BLaER1 treated with 17β-estradiol and CSF1 and Interleukin-3, amounts not matched to agents 10 nM and 100 nM (cell line): ENCODE measurements around the gene NCAPH2.
A peak's percentile ranks its signal among the peaks of the same experiment; 100 is the strongest.
"Not testable (repeated sequence)": the region's sequence is repeated elsewhere in the genome, so short reads cannot be mapped to it uniquely, and the experiment has no call there.

Experiments
- H3K27ac ChIP-seq, 11 experiments: shearing (Covaris generic); formaldehyde crosslinking; 2 replicates each; pipeline ENCODE4 v1.8.1; 2022
- H3K27me3 ChIP-seq, 11 experiments: shearing (Covaris generic); formaldehyde crosslinking; 2 replicates each; pipeline ENCODE4 v1.8.1; 2022
- H3K36me3 ChIP-seq, 11 experiments: shearing (Covaris generic); formaldehyde crosslinking; 2 replicates each; pipeline ENCODE4 v1.8.1; 2022
- H3K4me1 ChIP-seq, 10 experiments: shearing (Covaris generic); formaldehyde crosslinking; 2 replicates each; pipeline ENCODE4 v1.8.1; 2022
- H3K4me2 ChIP-seq, 11 experiments: shearing (Covaris generic); formaldehyde crosslinking; 2 replicates each; pipeline ENCODE4 v1.8.1; 2022
- H3K4me3 ChIP-seq, 10 experiments: shearing (Covaris generic); formaldehyde crosslinking; 2 replicates each; pipeline ENCODE4 v1.8.1; 2022
- H3K9ac ChIP-seq, 11 experiments: shearing (Covaris generic); formaldehyde crosslinking; 2 replicates each; pipeline ENCODE4 v1.8.1; 2022
- H3K9me3 ChIP-seq, 11 experiments: shearing (Covaris generic); formaldehyde crosslinking; replicated peaks in 1 of 11; 2 replicates each; pipeline ENCODE4 v1.8.1; 2022
- H4K20me1 ChIP-seq, 11 experiments: shearing (Covaris generic); formaldehyde crosslinking; 2 replicates each; pipeline ENCODE4 v1.8.1; 2022
- Cebpa-rat ChIP-seq, 11 experiments: shearing (Covaris generic); IDR thresholded peaks; 2 replicates each; pipeline ENCODE4 v1.8.1; 2022

NCAPH2 gene

GRCh38 chr22:50516068-50516467 is 8.0 kb downstream of the NCAPH2 start:
- Histone ChIP-seq H3K4me2 (peak overlapping the region in 5 of 11 experiments; percentile 24 to 57 (median 36); a peak in 8 of 22 replicates), H3K9me3 (no peaks in the 10 kb centered on the region), H3K4me1 (peaks cover 0 to 19% (median 15%) of the 10 kb centered on the region in 10 experiments; a peak in 15 of 20 replicates), H3K36me3 (peaks cover 31 to 94% (median 80%) of the 10 kb centered on the region in 11 experiments), H3K27me3 (no peaks in the 10 kb centered on the region), H3K27ac (no peak overlapping the region), H4K20me1 (peaks cover 0 to 79% (median 64%) of the 10 kb centered on the region in 11 experiments; a peak in 17 of 22 replicates), H3K4me3 (no peak overlapping the region), H3K9ac (peak overlapping the region in 6 of 11 experiments; percentile 4 to 48 (median 24); a peak in 4 of 22 replicates)
- TF ChIP-seq Cebpa-rat (IDR thresholded peaks at IDR 0.05), result no peak

- Histone ChIP-seq H3K4me3 (no peak overlapping the region), H3K27me3 (no peaks in the 10 kb centered on the region), H3K36me3 (peaks cover 39 to 96% (median 83%) of the 10 kb centered on the region in 11 experiments), H3K4me2 (peak overlapping the region in 2 of 11 experiments; percentile 49 to 57; a peak in 2 of 22 replicates), H3K9ac (peak overlapping the region in 2 of 11 experiments; percentile 23 to 39; a peak in 2 of 22 replicates), H3K27ac (no peak overlapping the region), H3K4me1 (peaks cover 0 to 19% (median 15%) of the 10 kb centered on the region in 10 experiments; a peak in 15 of 20 replicates), H3K9me3 (no peaks in the 10 kb centered on the region), H4K20me1 (peaks cover 0 to 84% (median 64%) of the 10 kb centered on the region in 11 experiments; a peak in 17 of 22 replicates)
- TF ChIP-seq Cebpa-rat (IDR thresholded peaks at IDR 0.05), result no peak
Observed at GRCh38 chr22:50516891-50517290, 8.9 kb downstream of the NCAPH2 start.

GRCh38 chr22:50517495-50518260 is 9.7 kb downstream of the NCAPH2 start:
- TF ChIP-seq Cebpa-rat (IDR thresholded peaks at IDR 0.05), result no peak
- Histone ChIP-seq H3K4me1 (peaks cover 0 to 19% (median 15%) of the 10 kb centered on the region in 10 experiments; a peak in 15 of 20 replicates), H3K9ac (peak overlapping the region in 3 of 11 experiments; percentile 16 to 39 (median 23); a peak in 2 of 22 replicates), H3K4me2 (no peak overlapping the region), H3K36me3 (peaks cover 46 to 96% (median 87%) of the 10 kb centered on the region in 11 experiments), H3K9me3 (no peaks in the 10 kb centered on the region), H3K27ac (no peak overlapping the region), H4K20me1 (peaks cover under 1 to 84% (median 64%) of the 10 kb centered on the region in 11 experiments; a peak in 20 of 22 replicates), H3K4me3 (no peak overlapping the region), H3K27me3 (no peaks in the 10 kb centered on the region)

GRCh38 chr22:50518606-50519005 is 10.6 kb downstream of the NCAPH2 start:
- Histone ChIP-seq H3K4me1 (peaks cover under 1 to 26% (median 17%) of the 10 kb centered on the region in 10 experiments; a peak in 16 of 20 replicates), H3K27me3 (no peaks in the 10 kb centered on the region), H3K9ac (peak overlapping the region in 4 of 11 experiments; percentile 9 to 29 (median 18); a peak in 2 of 22 replicates), H3K36me3 (peaks cover 56 to 96% (median 89%) of the 10 kb centered on the region in 11 experiments), H3K27ac (peak overlapping the region in 1 of 11 experiments; percentile 7; a peak in 1 of 22 replicates), H3K9me3 (no peaks in the 10 kb centered on the region), H3K4me2 (no peak overlapping the region), H3K4me3 (no peak overlapping the region), H4K20me1 (peaks cover 10 to 84% (median 65%) of the 10 kb centered on the region in 11 experiments)
- no peak for TF ChIP-seq Cebpa-rat (IDR thresholded peaks at IDR 0.05)

- H3K9me3 ChIP-seq, result no peaks in the 10 kb centered on the region
- no peak overlapping the region for H3K27ac ChIP-seq
- no peaks in the 10 kb centered on the region for H3K27me3 ChIP-seq
- peaks cover 15 to 84% (median 65%) of the 10 kb centered on the region in 11 experiments for H4K20me1 ChIP-seq
- H3K4me1 ChIP-seq, result peaks cover 6 to 31% (median 23%) of the 10 kb centered on the region in 10 experiments
- no peak for TF ChIP-seq Cebpa-rat (IDR thresholded peaks at IDR 0.05)
- no peak overlapping the region for H3K4me3 ChIP-seq
- no peak overlapping the region for H3K4me2 ChIP-seq
- H3K36me3 ChIP-seq, result peaks cover 61 to 97% (median 91%) of the 10 kb centered on the region in 11 experiments
- peak overlapping the region in 3 of 11 experiments; percentile 9 to 29 (median 19); a peak in 1 of 22 replicates for H3K9ac ChIP-seq
Observed at GRCh38 chr22:50519151-50519550, 11.1 kb downstream of the NCAPH2 start.

GRCh38 chr22:50520184-50520583 is 12.2 kb downstream of the NCAPH2 start:
- peaks cover 63 to 91% (median 86%) of the 10 kb centered on the region in 11 experiments for H3K36me3 ChIP-seq
- not testable (repeated sequence) for H3K9ac ChIP-seq, H3K27me3 ChIP-seq, H3K27ac ChIP-seq, H3K9me3 ChIP-seq, H3K4me2 ChIP-seq, H3K4me3 ChIP-seq
- H4K20me1 ChIP-seq, result peaks cover 23 to 83% (median 65%) of the 10 kb centered on the region in 11 experiments
- peaks cover 16 to 39% (median 30%) of the 10 kb centered on the region in 10 experiments for H3K4me1 ChIP-seq

- H3K4me1 ChIP-seq, result peaks cover 16 to 35% (median 27%) of the 10 kb centered on the region in 10 experiments
- H4K20me1 ChIP-seq, result peaks cover 22 to 76% (median 60%) of the 10 kb centered on the region in 11 experiments
- H3K4me3 ChIP-seq, result no peak overlapping the region
- no peak for TF ChIP-seq Cebpa-rat (IDR thresholded peaks at IDR 0.05)
- H3K27me3 ChIP-seq, result no peaks in the 10 kb centered on the region
- no peaks in the 10 kb centered on the region for H3K9me3 ChIP-seq
- peaks cover 63 to 88% (median 85%) of the 10 kb centered on the region in 11 experiments for H3K36me3 ChIP-seq
- no peak overlapping the region for H3K27ac ChIP-seq
- H3K4me2 ChIP-seq, result no peak overlapping the region
- no peak overlapping the region for H3K9ac ChIP-seq
Observed at GRCh38 chr22:50520826-50521453, 12.9 kb downstream of the NCAPH2 start.

GRCh38 chr22:50521710-50522109 is 13.7 kb downstream of the NCAPH2 start:
- TF ChIP-seq Cebpa-rat (IDR thresholded peaks at IDR 0.05), result no peak
- no peaks in the 10 kb centered on the region for H3K9me3 ChIP-seq
- H3K4me3 ChIP-seq, result no peak overlapping the region
- H3K36me3 ChIP-seq, result peaks cover 63 to 80% (median 78%) of the 10 kb centered on the region in 11 experiments
- peaks cover 18 to 32% (median 23%) of the 10 kb centered on the region in 10 experiments for H3K4me1 ChIP-seq
- H3K27me3 ChIP-seq, result no peaks in the 10 kb centered on the region
- no peak overlapping the region for H3K27ac ChIP-seq
- H3K9ac ChIP-seq, result 0 out of 22 replicates have a peak overlapping the region, but pooled peaks of 1 of the 11 experiments have one; percentile 18
- H4K20me1 ChIP-seq, result peaks cover 20 to 68% (median 53%) of the 10 kb centered on the region in 11 experiments
- H3K4me2 ChIP-seq, result no peak overlapping the region
